ENCODE results near the gene PRG3.

Gene PRG3

GRCh38 chr11:57409321-57410100, 28.6 kb upstream of the PRG3 start:
- no peaks in the 10 kb centered on the region for H3K27me3 ChIP-seq (ENCODE audit: low read depth, low read length)
- peaks cover 56% of the 10 kb centered on the region for H4K20me1 ChIP-seq (ENCODE audit: insufficient read depth, low read length)
- H3K9ac ChIP-seq (ENCODE audit: low read length) = no peak overlapping the region
- H3K4me1 ChIP-seq (ENCODE audit: low read length) = peaks cover 86% of the 10 kb centered on the region
- no peaks in the 10 kb centered on the region for H3K9me3 ChIP-seq (ENCODE audit: insufficient read depth, low read length)
- TF ChIP-seq CTCF (IDR thresholded peaks at IDR 0.05; ENCODE audit: low read depth, low read length) = no peak
- no peak for TF ChIP-seq EZH2phosphoT487 (IDR thresholded peaks at IDR 0.05; ENCODE audit: low read depth)
- peaks cover 76% of the 10 kb centered on the region for H3K79me2 ChIP-seq (ENCODE audit: low read length)
- H3K4me3 ChIP-seq (ENCODE audit: low read length) = no peak overlapping the region
- no peak overlapping the region for H3K4me2 ChIP-seq (ENCODE audit: low read length)
- no peak overlapping the region for H2AFZ ChIP-seq (ENCODE audit: low read depth, low read length)
- H3K36me3 ChIP-seq (replicated peaks; ENCODE audit: low read depth, low read length) = peaks cover 87% of the 10 kb centered on the region
- H3K27ac ChIP-seq (ENCODE audit: low read length) = peak overlapping the region; percentile 94

GRCh38 chr11:57408771-57409170, 27.8 kb upstream of the PRG3 start:
- peak overlapping the region; percentile 94 for H3K27ac ChIP-seq (ENCODE audit: low read length)
- H3K9ac ChIP-seq (ENCODE audit: low read length) = 0 out of 2 replicates have a peak overlapping the region, but pooled peaks have one; percentile 4
- H3K9me3 ChIP-seq (ENCODE audit: insufficient read depth, low read length) = no peaks in the 10 kb centered on the region
- H3K36me3 ChIP-seq (replicated peaks; ENCODE audit: low read depth, low read length) = peaks cover 84% of the 10 kb centered on the region
- peak overlapping the region; percentile 2; the same call in 1 of the 2 replicates for H3K4me2 ChIP-seq (ENCODE audit: low read length)
- TF ChIP-seq EZH2phosphoT487 (IDR thresholded peaks at IDR 0.05; ENCODE audit: low read depth) (no peak), CTCF (IDR thresholded peaks at IDR 0.05; ENCODE audit: low read depth, low read length) (no peak)
- peaks cover 50% of the 10 kb centered on the region for H4K20me1 ChIP-seq (ENCODE audit: insufficient read depth, low read length)
- H2AFZ ChIP-seq (ENCODE audit: low read depth, low read length) = no peak overlapping the region
- H3K4me3 ChIP-seq (ENCODE audit: low read length) = no peak overlapping the region
- no peaks in the 10 kb centered on the region for H3K27me3 ChIP-seq (ENCODE audit: low read depth, low read length)
- peaks cover 86% of the 10 kb centered on the region for H3K4me1 ChIP-seq (ENCODE audit: low read length)
- peaks cover 69% of the 10 kb centered on the region for H3K79me2 ChIP-seq (ENCODE audit: low read length)

- H3K27me3 ChIP-seq (ENCODE audit: low read depth, low read length) = no peaks in the 10 kb centered on the region
- H2AFZ ChIP-seq (ENCODE audit: low read depth, low read length) = no peak overlapping the region
- H3K4me1 ChIP-seq (ENCODE audit: low read length) = peaks cover 85% of the 10 kb centered on the region
- H3K9me3 ChIP-seq (ENCODE audit: insufficient read depth, low read length) = no peaks in the 10 kb centered on the region
- peak overlapping the region; percentile 94 for H3K27ac ChIP-seq (ENCODE audit: low read length)
- peaks cover 78% of the 10 kb centered on the region for H3K36me3 ChIP-seq (replicated peaks; ENCODE audit: low read depth, low read length)
- H3K4me2 ChIP-seq (ENCODE audit: low read length) = peak overlapping the region; percentile 48; the same call in 1 of the 2 replicates
- H3K79me2 ChIP-seq (ENCODE audit: low read length) = peaks cover 61% of the 10 kb centered on the region
- no peak overlapping the region for H3K4me3 ChIP-seq (ENCODE audit: low read length)
- TF ChIP-seq CTCF (IDR thresholded peaks at IDR 0.05; ENCODE audit: low read depth, low read length) (no peak), EZH2phosphoT487 (IDR thresholded peaks at IDR 0.05; ENCODE audit: low read depth) (no peak)
- H4K20me1 ChIP-seq (ENCODE audit: insufficient read depth, low read length) = peaks cover 43% of the 10 kb centered on the region
- no peak overlapping the region for H3K9ac ChIP-seq (ENCODE audit: low read length)
Observed at GRCh38 chr11:57407941-57408475, 27.1 kb upstream of the PRG3 start.
